H1 (cell line): ENCODE results near the gene TMEM72. TPM values are rescaled to one million over a fixed set of nuclear protein-coding genes. Genes with fewer than 3 reads are reported as not detected.

Experiments used
- CTCF ChIA-PET: fragments of 300-600 bp; sonication (Branson Sonifier 250); formaldehyde crosslinking; loops from one replicate; lab custom pipeline; 2021; ENCODE audit not compliant: partially characterized antibody; lab: Charles Lee
- POLR2A ChIA-PET: fragments of 300-600 bp; sonication (Branson Sonifier 250); formaldehyde crosslinking; loops from one replicate; lab custom pipeline; 2021; ENCODE audit warnings: inconsistent platforms; ENCODE audit not compliant: partially characterized antibody; lab: Charles Lee
- DNase-seq, 2 experiments: peaks; one replicate each; pipeline versions ENCODE4 v3.0.0 to v3.0.0-alpha.2; 2010 to 2022; ENCODE audit warnings: low spot score in 2 of 2, low read depth in 1 of 2, mixed read lengths in 1 of 2
- FAIRE-seq: peaks from 2 replicates; lab custom pipeline; 2011; peaks lifted over from hg19 to GRCh38; lab: Jason Lieb, UNC
- H2AFZ ChIP-seq: 2 replicates; pipeline ENCODE4 v1.8.1; 2012; ENCODE audit warnings: low read length, inconsistent platforms
- H2AK5ac ChIP-seq: 2 replicates; pipeline ENCODE4 v1.6.1; 2013; ENCODE audit warnings: low read depth, low read length
- H2BK120ac ChIP-seq: replicated peaks from 2 replicates; pipeline ENCODE3; 2013; ENCODE audit warnings: low read depth, low read length, inconsistent platforms
- H2BK12ac ChIP-seq: 2 replicates; pipeline ENCODE4 v1.6.1; 2013; ENCODE audit warnings: low read depth, low read length
- H2BK15ac ChIP-seq: 2 replicates; pipeline ENCODE4 v1.6.1; 2013; ENCODE audit warnings: low read length
- H2BK20ac ChIP-seq: 2 replicates; pipeline ENCODE4 v1.6.1; 2013; ENCODE audit warnings: low read length
- H2BK5ac ChIP-seq: 2 replicates; pipeline ENCODE4 v1.6.1; 2013; ENCODE audit warnings: low read depth, low read length
- H3K14ac ChIP-seq: 2 replicates; pipeline ENCODE4 v1.6.1; 2013; ENCODE audit warnings: inconsistent platforms; ENCODE audit not compliant: insufficient read length
- H3K18ac ChIP-seq: 2 replicates; pipeline ENCODE4 v1.6.1; 2013; ENCODE audit warnings: low read length; ENCODE audit errors: extremely low read depth
- H3K23ac ChIP-seq: 2 replicates; pipeline ENCODE4 v1.6.1; 2013; ENCODE audit warnings: inconsistent platforms; ENCODE audit not compliant: insufficient read length
- H3K23me2 ChIP-seq: 2 replicates; pipeline ENCODE4 v1.6.1; 2013; ENCODE audit warnings: low read depth, low read length
- H3K27ac ChIP-seq: 2 replicates; pipeline ENCODE4 v1.6.1; 2011; ENCODE audit warnings: low read depth, low read length, inconsistent platforms
- H3K27me3 ChIP-seq, 4 experiments: replicated peaks in 1 of 4; 1 replicate in 1 of 4; 2 replicates in 3 of 4; pipeline versions ENCODE4 v1.6.1 to v1.8.1; 2011 to 2013; ENCODE audit warnings: low read length in 3 of 4, mild to moderate bottlenecking in 3 of 4, inconsistent platforms in 2 of 4, mixed read lengths in 2 of 4, moderate library complexity in 1 of 4; ENCODE audit not compliant: control insufficient read depth in 3 of 4, insufficient read depth in 3 of 4; ENCODE audit errors: extremely low read depth in 1 of 4
- H3K36me3 ChIP-seq, 4 experiments: 2 replicates each; pipeline versions ENCODE4 v1.6.1 to v1.8.1; 2011 to 2013; ENCODE audit warnings: mild to moderate bottlenecking in 4 of 4, low read length in 3 of 4, moderate library complexity in 2 of 4, control low read depth in 1 of 4, inconsistent platforms in 1 of 4; ENCODE audit not compliant: insufficient read depth in 4 of 4, control insufficient read depth in 2 of 4
- H3K4ac ChIP-seq: replicated peaks from 2 replicates; pipeline ENCODE3; 2013; ENCODE audit warnings: low read length, low read depth, mixed read lengths, inconsistent platforms; ENCODE audit not compliant: insufficient read length
- H3K4me1 ChIP-seq, 4 experiments: replicated peaks in 1 of 4; 1 replicate in 1 of 4; 2 replicates in 3 of 4; pipeline versions ENCODE4 v1.6.1 to v1.8.1; 2011 to 2013; ENCODE audit warnings: low read length in 3 of 4, inconsistent platforms in 2 of 4, mixed read lengths in 1 of 4; ENCODE audit not compliant: insufficient read depth in 4 of 4, control insufficient read depth in 3 of 4
- H3K4me2 ChIP-seq, 2 experiments: 2 replicates each; pipeline versions ENCODE4 v1.6.1 to v1.8.1; 2011 to 2013; ENCODE audit warnings: low read depth in 2 of 2, low read length in 2 of 2, control low read depth in 1 of 2, inconsistent platforms in 1 of 2, mild to moderate bottlenecking in 1 of 2; ENCODE audit not compliant: insufficient read depth in 1 of 2
- H3K4me3 ChIP-seq, 4 experiments: fragments of 200-600, 300-600 bp in 1 of 4; sonication (generic), shearing (Covaris generic), sonication (Bioruptor Twin) in 1 of 4; 2 replicates each; pipeline versions ENCODE4 v1.5.1 to v1.8.1; 2011 to 2016; ENCODE audit warnings: low read length in 4 of 4, low read depth in 3 of 4, control low read depth in 2 of 4, inconsistent platforms in 2 of 4, mild to moderate bottlenecking in 2 of 4, mixed read lengths in 1 of 4, moderate library complexity in 1 of 4; ENCODE audit not compliant: insufficient read depth in 2 of 4; ENCODE audit errors: extremely low read depth in 1 of 4
- H3K56ac ChIP-seq: replicated peaks from 2 replicates; pipeline ENCODE3; 2013; ENCODE audit warnings: low read depth, mild to moderate bottlenecking, mixed read lengths, low read length, inconsistent platforms; ENCODE audit not compliant: insufficient read length
- H3K79me1 ChIP-seq: 2 replicates; pipeline ENCODE4 v1.6.1; 2013; ENCODE audit warnings: low read depth, low read length, control low read depth
- H3K79me2 ChIP-seq, 2 experiments: 2 replicates each; pipeline versions ENCODE4 v1.6.1 to v1.8.1; 2012 to 2013; ENCODE audit warnings: low read length in 2 of 2, mild to moderate bottlenecking in 2 of 2, inconsistent platforms in 1 of 2; ENCODE audit not compliant: insufficient read depth in 2 of 2, control insufficient read depth in 1 of 2
- H3K9ac ChIP-seq, 4 experiments: replicated peaks in 1 of 4; 1 replicate in 1 of 4; 2 replicates in 3 of 4; pipeline versions ENCODE4 v1.6.1 to v1.8.1; 2011 to 2013; ENCODE audit warnings: low read depth in 3 of 4, low read length in 3 of 4, control low read depth in 2 of 4, mild to moderate bottlenecking in 2 of 4, moderate library complexity in 2 of 4, inconsistent platforms in 1 of 4; ENCODE audit errors: extremely low read depth in 1 of 4
- H3K9me3 ChIP-seq, 2 experiments: 2 replicates each; pipeline versions ENCODE4 v1.6.1 to v1.8.1; 2012 to 2013; ENCODE audit warnings: mild to moderate bottlenecking in 2 of 2, moderate library complexity in 2 of 2, control low read depth in 1 of 2, inconsistent platforms in 1 of 2, low read depth in 1 of 2, low read length in 1 of 2, mixed read lengths in 1 of 2; ENCODE audit not compliant: insufficient read depth in 2 of 2
- H4K20me1 ChIP-seq, 2 experiments: replicated peaks in 1 of 2; 2 replicates each; pipeline versions ENCODE3 to v1.8.1; 2011 to 2013; ENCODE audit warnings: inconsistent platforms in 2 of 2, low read length in 2 of 2, mild to moderate bottlenecking in 1 of 2; ENCODE audit not compliant: insufficient read depth in 2 of 2, control insufficient read depth in 1 of 2
- H4K5ac ChIP-seq: 2 replicates; pipeline ENCODE4 v1.6.1; 2013; ENCODE audit warnings: low read length, low read depth, mixed read lengths, inconsistent platforms; ENCODE audit not compliant: insufficient read length
- H4K8ac ChIP-seq: 2 replicates; pipeline ENCODE4 v1.8.0; 2013; ENCODE audit warnings: mild to moderate bottlenecking, moderate library complexity, low read length, inconsistent platforms; ENCODE audit not compliant: insufficient read depth; ENCODE audit errors: extremely low read depth
- H4K91ac ChIP-seq: replicated peaks from 2 replicates; pipeline ENCODE3; 2013; ENCODE audit warnings: low read length, mixed read lengths, inconsistent platforms; ENCODE audit not compliant: insufficient read length
- BRCA1 ChIP-seq: IDR thresholded peaks from 2 replicates; pipeline ENCODE4 v1.6.1; 2012; ENCODE audit warnings: low read depth, low read length, improper control_type of control experiment
- CBX8 ChIP-seq: fragments of 300-800, 300-1000 bp; sonication (generic); IDR thresholded peaks from 2 replicates; pipeline ENCODE4 v1.7.1; 2016; ENCODE audit warnings: low read depth, low read length, borderline replicate concordance
- EP300 ChIP-seq, 2 experiments: IDR thresholded peaks; 1 replicate in 1 of 2; 2 replicates in 1 of 2; pipeline ENCODE4 v1.6.1; 2011 to 2012; ENCODE audit warnings: low read depth in 2 of 2, low read length in 2 of 2, mild to moderate bottlenecking in 2 of 2, borderline replicate concordance in 1 of 2, inconsistent platforms in 1 of 2, moderate library complexity in 1 of 2
- EZH2 ChIP-seq: fragments of 200-600 bp; sonication (generic); IDR thresholded peaks from 2 replicates; pipeline ENCODE4 v1.7.1; 2012; ENCODE audit warnings: low read depth, mild to moderate bottlenecking, moderate library complexity, low read length, inconsistent platforms; ENCODE audit not compliant: severe bottlenecking
- GTF2F1 ChIP-seq: IDR thresholded peaks from 2 replicates; pipeline ENCODE4 v1.6.1; 2012; ENCODE audit warnings: low read depth, low read length, improper control_type of control experiment, borderline replicate concordance
- POLR2AphosphoS5 ChIP-seq: IDR thresholded peaks from 2 replicates; pipeline ENCODE4 v1.6.1; 2011; ENCODE audit warnings: low read depth, low read length
- RBBP5 ChIP-seq: IDR thresholded peaks from 2 replicates; pipeline ENCODE4 v1.7.1; 2012; ENCODE audit warnings: low read depth, mild to moderate bottlenecking, inconsistent platforms, low read length, moderate library complexity, borderline replicate concordance
- RXRA ChIP-seq: IDR thresholded peaks from 2 replicates; pipeline ENCODE4 v1.6.1; 2011; ENCODE audit warnings: low read depth, mild to moderate bottlenecking, low read length, moderate library complexity; ENCODE audit not compliant: insufficient read depth
- SIRT6 ChIP-seq: IDR thresholded peaks from one replicate; pipeline ENCODE4 v1.7.1; 2012; ENCODE audit warnings: low read length, inconsistent platforms
- TCF12 ChIP-seq: IDR thresholded peaks from 2 replicates; pipeline ENCODE4 v1.6.1; 2011; ENCODE audit warnings: low read depth, mild to moderate bottlenecking, low read length
- WGBS, 2 experiments: shearing (Covaris generic) in 1 of 2; methylation state at CpG; one replicate each; pipeline versions ENCODE4 v1.1.6 to v1.1.7; 2013 to 2015; ENCODE audit warnings: low lambda C conversion rate in 2 of 2, mixed read lengths in 2 of 2, inconsistent platforms in 1 of 2, low coverage in 1 of 2, missing lambda C conversion rate in 1 of 2; ENCODE audit not compliant: insufficient replicate concordance in 2 of 2, insufficient coverage in 1 of 2, insufficient read length in 1 of 2; ENCODE audit errors: extremely low coverage in 1 of 2, missing lambda C conversion rate in 1 of 2; 5-methylcytosine and 5-hydroxymethylcytosine counted together
- polyA plus RNA-seq, 7 experiments: library from polyadenylated mRNA; depleted of rRNA in 3 of 7; stranded (reverse) in 5 of 7; unstranded in 2 of 7; fragments of >200 nt in 5 of 7; fragments of 200-250 nt in 2 of 7; gene quantifications; 1 replicate in 5 of 7; 2 replicates in 1 of 7; 4 replicates in 1 of 7; pipeline versions ENCODE4 v1.2.1 to v1.2.3, GENCODE V29; 2011 to 2013; ENCODE audit warnings: missing spikeins in 2 of 7, mixed read lengths in 2 of 7
- total RNA-seq: library from RNA; stranded (reverse); fragmentation: NEBNext Ultra II Directional; extraction: Animal tissue kit (Norgen Biotek cat#: 25700); gene quantifications from 2 replicates; pipeline ENCODE4 v1.2.1, GENCODE V29; 2021

Gene TMEM72
- total and polyA plus RNA-seq, 2 of the 8 experiments (the other 6 are each of a cell fraction or from before 2014, with no cell fraction given) = not detected

DNA sequence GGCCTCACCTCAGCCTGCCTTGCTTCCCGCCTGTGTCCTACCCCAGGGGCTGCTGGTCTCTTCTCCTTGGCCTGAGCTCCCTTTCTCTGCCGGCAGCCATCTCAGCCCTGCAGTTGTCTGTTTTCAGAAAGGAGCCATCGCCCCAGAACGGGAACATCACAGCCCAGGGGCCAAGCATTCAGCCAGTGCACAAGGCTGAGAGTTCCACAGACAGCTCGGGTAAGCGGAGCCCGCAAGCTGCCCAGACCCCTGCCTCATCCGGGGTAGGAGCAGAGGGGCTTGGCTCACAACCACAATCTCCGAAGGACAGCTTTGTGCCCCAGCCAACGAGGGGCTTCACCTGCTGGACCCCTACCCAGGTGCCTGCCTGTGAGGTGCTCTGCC is 72.8 kb downstream of the TMEM72 start:
- FAIRE-seq (no peak), DNase-seq (no peak)
- Histone ChIP-seq H2BK20ac (no peak overlapping the region), H3K4me3 (no peak overlapping the region), H2BK5ac (no peak overlapping the region), H2AFZ (no peak overlapping the region), H3K9me3 (no peaks in the 10 kb centered on the region), H3K79me2 (no peaks in the 10 kb centered on the region), H4K5ac (no peak overlapping the region), H4K8ac (no peak overlapping the region), H3K4ac (no peak overlapping the region), H2BK15ac (no peak overlapping the region)
- POLR2A ChIA-PET = no interaction called here
- 94% methylated on average over 8 of the region's 10 CpGs; no CpG with 5 or more reads in 1 of the 2 experiments for WGBS, 2 experiments
- CTCF ChIA-PET = interaction anchor here (0.9 to 12.1 kb wide), 4 partner anchors 10 to 49 kb away, joined by 3 to 117 read pairs (median 4); no protein-coding TSS in a partner anchor
- TF ChIP-seq RXRA (no peak), RBBP5 (no peak), GTF2F1 (no peak), EP300 (IDR thresholded peaks at IDR 0.05; ENCODE audit: borderline replicate concordance in 1 of 2, low read depth in 2 of 2, low read length in 2 of 2) (no peak), POLR2AphosphoS5 (no peak), SIRT6 (no peak), TCF12 (no peak), BRCA1 (no peak), CBX8 (no peak), EZH2 (no peak)
- TF ChIP-seq, all 59 proteins: peak for 0
- Histone ChIP-seq H3K9ac (no peak overlapping the region), H4K91ac (no peak overlapping the region), H2AK5ac (no peak overlapping the region), H3K27ac (no peak overlapping the region), H3K23me2 (no peaks in the 10 kb centered on the region), H3K79me1 (no peaks in the 10 kb centered on the region), H3K23ac (no peak overlapping the region), H3K4me2 (no peak overlapping the region), H2BK12ac (no peak overlapping the region), H3K56ac (no peak overlapping the region), H3K4me1 (peaks cover 12 to 30% (median 23%) of the 10 kb centered on the region in 4 experiments), H2BK120ac (no peak overlapping the region), H4K20me1 (no peaks in the 10 kb centered on the region), H3K18ac (no peak overlapping the region), H3K27me3 (peaks cover 0 to 1% (median under 1%) of the 10 kb centered on the region in 4 experiments; a peak in 4 of 7 replicates), H3K14ac (no peak overlapping the region), H3K36me3 (peaks cover 0 to 4% (median 0%) of the 10 kb centered on the region in 4 experiments; a peak in 1 of 8 replicates)
